Fibroblast of skin of abdomen (primary cell): ENCODE results near the gene GABBR1.

Source experiments
- DNase-seq: peaks from one replicate; pipeline ENCODE4 v3.0.0-alpha.2; 2013

Gene GABBR1

GRCh38 chr6:29653452-29654038, 20.6 kb upstream of the GABBR1 start:
- peak; percentile 62 for DNase-seq

GRCh38 chr6:29652198-29652584, 19.2 kb upstream of the GABBR1 start:
- no peak for DNase-seq

- peak; percentile 17 for DNase-seq
Measured at GRCh38 chr6:29651413-29652197, 18.6 kb upstream of the GABBR1 start.

GRCh38 chr6:29649701-29650673, 17.0 kb upstream of the GABBR1 start:
- peak; percentile 95 for DNase-seq

DNA sequence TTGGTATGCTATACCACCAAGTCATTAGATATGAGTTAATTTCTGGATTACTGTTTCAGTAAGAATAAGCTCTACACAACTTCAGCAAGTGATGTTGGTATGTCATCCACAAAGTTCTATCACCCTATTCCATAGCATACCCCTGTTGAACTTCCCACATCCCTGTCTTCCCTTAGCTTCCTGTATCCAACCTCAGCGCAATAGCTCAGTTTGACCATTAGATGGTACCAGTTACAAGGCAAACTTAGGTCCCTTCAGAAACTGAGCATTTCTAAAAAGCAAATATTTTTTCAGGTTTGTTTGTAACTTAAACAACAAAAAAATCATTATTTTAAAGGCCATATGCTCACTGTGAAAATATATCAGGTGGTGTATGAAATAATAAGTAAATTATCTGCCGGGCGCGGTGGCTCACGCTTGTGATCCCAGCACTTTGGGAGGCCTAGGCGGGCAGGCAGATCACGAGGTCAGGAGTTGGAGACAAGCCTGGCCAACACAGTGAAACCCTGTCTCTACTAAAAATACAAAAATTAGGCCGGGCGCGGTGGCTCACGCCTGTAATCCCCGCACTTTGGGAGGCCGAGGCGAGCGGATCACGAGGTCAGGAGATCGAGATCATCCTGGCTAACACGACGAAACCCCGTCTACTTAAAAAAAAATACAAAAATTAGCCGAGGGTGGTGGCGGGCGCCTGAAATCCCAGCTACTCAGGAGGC, 15.1 kb upstream of the GABBR1 start:
- peak; percentile 29 for DNase-seq

DNA sequence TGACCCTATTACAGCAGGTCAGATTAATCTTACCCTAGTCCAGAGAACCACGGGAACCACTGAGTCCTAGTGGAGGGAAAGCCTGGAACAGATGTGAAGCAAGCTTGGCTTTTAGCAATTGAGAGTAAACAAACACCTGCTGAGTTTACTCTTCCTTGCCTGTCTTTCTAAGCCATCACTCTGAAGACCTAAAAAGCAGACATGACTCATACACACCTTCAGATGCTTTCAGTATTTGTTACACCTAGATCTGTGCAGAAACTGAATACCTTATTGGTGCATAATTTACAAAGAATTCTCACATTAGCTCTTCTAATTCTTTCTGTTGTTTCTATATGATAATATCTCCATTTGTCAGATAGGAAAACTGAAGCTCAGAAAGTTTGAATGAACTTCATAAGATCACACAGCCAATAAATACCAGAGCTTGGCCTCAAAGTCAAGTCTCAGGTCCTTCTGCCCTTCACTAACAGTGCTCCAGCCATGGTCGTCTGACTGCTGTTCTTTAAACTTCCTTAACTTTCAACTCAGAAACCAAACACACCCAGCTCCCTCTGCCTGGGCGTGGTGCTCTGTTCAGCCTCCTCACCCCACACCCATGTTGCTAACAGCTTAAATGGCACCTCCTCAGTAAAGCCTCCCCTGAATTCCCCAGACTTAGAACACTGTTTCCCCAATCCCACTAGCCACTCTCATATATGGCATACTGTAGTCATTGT, 8.6 kb upstream of the GABBR1 start:
- no peak for DNase-seq

- DNase-seq = no peak
Measured at GRCh38 chr6:29637247-29637646, 4.3 kb upstream of the GABBR1 start.

- DNase-seq = peak; percentile 18
Measured at GRCh38 chr6:29633534-29633905, 537 bp upstream of the GABBR1 start.

GRCh38 chr6:29631860-29632731, 887 bp downstream of the GABBR1 start:
- peak; percentile 77 for DNase-seq

DNA sequence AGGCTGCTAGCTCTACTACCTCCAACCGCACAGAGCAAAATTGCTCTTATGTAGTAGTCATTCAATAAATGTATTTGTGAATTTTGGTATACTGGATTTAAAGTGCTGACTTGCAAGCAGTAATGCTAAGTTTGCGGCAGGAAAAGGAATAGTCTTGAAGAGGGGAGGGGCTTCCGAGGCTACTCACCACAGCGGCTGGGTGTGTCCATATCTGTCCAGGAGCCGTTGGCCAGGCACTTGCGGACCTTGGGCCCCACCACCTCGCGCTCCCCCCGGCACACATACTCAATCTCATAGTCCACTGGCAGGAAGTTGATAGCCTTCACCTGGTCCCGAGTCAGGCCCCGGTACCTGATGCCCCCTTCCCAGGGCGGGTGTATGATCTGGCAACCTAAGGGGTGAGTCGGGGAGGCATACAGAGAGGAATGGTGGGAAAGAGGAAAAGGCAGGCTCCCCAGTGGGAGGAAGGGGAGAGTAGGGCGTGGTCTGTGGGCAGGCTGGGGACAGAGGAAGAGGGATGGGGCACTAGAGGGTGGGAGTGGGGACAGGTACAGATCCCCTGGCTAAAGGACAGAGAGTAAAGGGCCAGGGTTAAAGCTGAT, 1.7 kb downstream of the GABBR1 start:
- DNase-seq = no peak

- no peak for DNase-seq
Measured at GRCh38 chr6:29630315-29630714, 2.7 kb downstream of the GABBR1 start.

GRCh38 chr6:29629571-29629970, 3.4 kb downstream of the GABBR1 start:
- no peak for DNase-seq

GRCh38 chr6:29628419-29629281, 4.3 kb downstream of the GABBR1 start:
- peak; percentile 74 for DNase-seq

DNA sequence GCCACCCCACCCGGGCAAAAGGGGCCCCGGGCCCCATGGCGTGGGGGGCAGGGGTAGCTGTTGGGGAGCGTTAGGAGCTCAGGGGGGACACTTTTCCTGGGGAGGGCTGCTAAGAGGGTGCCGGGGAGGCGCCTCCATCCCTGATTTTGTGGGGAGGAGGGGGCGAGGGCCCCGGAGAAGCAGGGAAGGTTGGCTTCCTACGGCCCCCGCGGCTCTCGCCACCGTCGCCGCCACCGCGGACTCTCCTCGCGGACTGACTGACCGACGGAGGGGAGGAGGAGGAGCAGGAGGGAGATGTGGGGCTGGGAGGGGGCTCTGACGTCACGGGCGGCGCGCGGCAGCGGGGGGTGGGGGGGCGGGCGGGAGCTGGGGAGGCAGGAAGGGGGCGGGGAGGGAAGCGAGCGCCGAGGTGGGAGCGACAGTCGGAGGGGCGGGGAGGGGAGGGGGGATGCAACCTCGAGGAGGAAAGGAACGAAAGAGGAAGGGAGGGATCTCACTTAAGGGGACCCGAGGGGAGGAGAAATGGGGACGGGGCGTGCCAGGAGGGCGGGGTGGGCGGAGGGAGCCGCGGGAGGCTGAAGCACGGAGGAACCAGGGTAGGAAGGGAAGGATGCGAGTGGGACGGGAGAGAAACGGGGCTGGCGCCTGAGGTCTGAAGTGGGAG, 5.1 kb downstream of the GABBR1 start:
- peak; percentile 92 for DNase-seq

- no peak for DNase-seq
Measured at GRCh38 chr6:29626948-29627754, 5.8 kb downstream of the GABBR1 start.

GRCh38 chr6:29625337-29625930, 7.5 kb downstream of the GABBR1 start:
- no peak for DNase-seq

DNA sequence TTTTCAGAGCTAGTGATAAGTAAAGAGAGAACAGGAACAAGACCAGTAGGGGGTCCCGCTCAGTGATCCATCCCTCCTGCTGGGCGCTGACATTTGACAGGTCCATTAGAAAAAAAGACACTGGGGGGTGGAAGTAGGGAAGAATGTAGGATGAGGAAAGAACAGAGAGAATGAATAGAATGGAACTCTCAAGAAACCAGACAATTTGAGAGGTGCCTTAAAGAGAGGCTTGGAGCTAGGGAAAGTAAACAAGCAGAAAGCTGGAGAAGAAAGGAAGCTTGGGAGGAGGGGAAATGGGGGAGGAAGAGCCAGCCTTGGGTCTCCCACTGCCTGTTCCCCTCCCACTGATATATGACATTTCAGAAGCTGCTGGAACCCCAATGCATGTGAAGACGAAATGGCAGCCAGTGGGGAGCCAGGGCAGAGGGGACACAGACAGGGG, 8.4 kb downstream of the GABBR1 start:
- DNase-seq = no peak
